Epithelial cell of esophagus (primary cell): ENCODE results near the gene DPYD.

Source experiments
- DNase-seq: peaks from one replicate; pipeline ENCODE4 v3.0.0; 2010; ENCODE audit warnings: low read depth
- H3K4me3 ChIP-seq: 2 replicates; pipeline ENCODE4 v1.5.1; 2011; ENCODE audit warnings: mild to moderate bottlenecking, low read length, control low read depth
- TF ChIP-seq, protein P1 (sequence below): IDR thresholded peaks from 2 replicates; pipeline ENCODE4 v1.5.1; 2011; ENCODE audit warnings: low read depth, mild to moderate bottlenecking, low read length, control low read depth, inconsistent platforms; ENCODE audit not compliant: insufficient read depth; ENCODE audit errors: missing control alignments

DPYD gene

DNA sequence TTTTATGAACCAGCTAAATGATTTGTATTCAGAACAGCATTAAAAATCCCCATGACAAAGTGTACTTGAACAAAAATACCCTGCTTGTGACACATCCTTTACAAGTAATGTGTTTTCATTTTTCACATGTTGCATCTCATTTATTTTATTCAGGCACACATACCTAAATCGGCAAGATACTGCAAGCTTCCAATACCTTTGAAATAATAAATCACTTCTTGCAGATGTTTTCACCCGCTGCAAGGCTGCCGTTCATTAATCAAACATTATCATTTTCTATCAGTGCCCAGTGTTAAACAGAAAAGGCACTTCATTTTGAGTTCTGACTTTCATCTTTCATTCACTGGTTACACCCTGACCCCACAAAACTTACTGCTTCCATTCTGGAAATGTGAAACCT is 269.6 kb downstream of the DPYD start:
- no peak for DNase-seq
- H3K4me3 ChIP-seq = no peak overlapping the region
- TF ChIP-seq, protein P1, sequence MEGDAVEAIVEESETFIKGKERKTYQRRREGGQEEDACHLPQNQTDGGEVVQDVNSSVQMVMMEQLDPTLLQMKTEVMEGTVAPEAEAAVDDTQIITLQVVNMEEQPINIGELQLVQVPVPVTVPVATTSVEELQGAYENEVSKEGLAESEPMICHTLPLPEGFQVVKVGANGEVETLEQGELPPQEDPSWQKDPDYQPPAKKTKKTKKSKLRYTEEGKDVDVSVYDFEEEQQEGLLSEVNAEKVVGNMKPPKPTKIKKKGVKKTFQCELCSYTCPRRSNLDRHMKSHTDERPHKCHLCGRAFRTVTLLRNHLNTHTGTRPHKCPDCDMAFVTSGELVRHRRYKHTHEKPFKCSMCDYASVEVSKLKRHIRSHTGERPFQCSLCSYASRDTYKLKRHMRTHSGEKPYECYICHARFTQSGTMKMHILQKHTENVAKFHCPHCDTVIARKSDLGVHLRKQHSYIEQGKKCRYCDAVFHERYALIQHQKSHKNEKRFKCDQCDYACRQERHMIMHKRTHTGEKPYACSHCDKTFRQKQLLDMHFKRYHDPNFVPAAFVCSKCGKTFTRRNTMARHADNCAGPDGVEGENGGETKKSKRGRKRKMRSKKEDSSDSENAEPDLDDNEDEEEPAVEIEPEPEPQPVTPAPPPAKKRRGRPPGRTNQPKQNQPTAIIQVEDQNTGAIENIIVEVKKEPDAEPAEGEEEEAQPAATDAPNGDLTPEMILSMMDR = no peak

DNA sequence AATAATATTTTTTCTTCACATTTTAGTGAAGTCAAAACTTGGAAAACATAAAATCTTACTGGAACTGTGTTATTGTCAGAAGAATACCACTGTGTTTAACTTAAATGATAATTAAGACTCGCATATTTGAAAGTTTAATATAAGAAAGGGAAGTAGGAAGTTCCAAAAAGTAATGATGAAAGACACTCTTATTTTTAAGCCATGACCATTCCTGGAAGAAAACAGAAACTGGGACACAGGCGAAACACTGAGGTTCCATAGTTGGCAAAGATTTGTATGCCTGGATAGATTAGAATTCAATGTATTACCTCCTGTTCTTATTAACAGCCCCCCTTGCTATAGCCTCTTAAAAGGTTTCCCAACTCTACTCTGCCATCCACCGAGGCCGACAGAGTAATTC is 271.2 kb downstream of the DPYD start:
- DNase-seq = no peak
- TF ChIP-seq, protein P1 = no peak

DNA sequence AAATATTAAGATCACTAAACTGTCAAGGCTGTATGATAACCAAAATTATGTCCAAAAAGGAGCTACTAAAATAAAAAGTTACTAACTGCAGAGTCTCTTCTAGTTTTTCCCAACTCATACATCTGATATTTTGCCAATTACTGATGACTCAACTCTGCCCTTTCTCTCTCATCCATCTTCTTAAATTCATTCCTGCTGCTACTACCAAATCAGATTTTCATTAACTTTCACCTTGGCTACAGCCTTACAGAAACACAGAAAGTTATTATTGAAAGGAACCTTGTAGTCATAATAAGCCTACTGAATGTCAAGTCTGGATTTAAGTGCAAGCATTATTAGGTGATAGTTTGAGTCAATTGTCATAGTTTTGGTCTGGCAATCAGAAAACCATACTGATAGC is 273.1 kb downstream of the DPYD start:
- no peak overlapping the region for H3K4me3 ChIP-seq
- DNase-seq = peak; percentile 14
- TF ChIP-seq, protein P1 = no peak

More for the DNA sequence above, 271.2 kb downstream of the DPYD start:
- H3K4me3 ChIP-seq = no peak overlapping the region

DNA sequence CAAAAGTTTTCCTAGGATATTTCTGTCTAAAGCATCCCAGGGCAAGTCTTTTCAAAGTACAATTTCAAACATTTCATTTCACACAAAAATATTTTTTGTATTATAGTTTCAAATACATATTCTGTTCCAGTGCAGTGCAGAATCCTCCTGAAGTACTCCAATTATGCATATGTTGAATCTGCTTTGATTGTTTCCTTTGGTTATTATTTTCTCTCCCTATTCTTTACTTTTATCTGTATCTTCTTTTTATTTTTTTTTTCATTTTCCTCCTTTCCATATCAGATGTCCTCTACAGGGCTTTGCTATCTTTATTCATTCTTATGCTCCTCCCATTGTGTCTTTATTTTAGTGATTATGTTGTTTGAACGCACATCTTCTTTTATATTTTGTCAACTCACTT is 274.8 kb downstream of the DPYD start:
- H3K4me3 ChIP-seq = no peak overlapping the region
- TF ChIP-seq, protein P1 = no peak
- no peak for DNase-seq

DNA sequence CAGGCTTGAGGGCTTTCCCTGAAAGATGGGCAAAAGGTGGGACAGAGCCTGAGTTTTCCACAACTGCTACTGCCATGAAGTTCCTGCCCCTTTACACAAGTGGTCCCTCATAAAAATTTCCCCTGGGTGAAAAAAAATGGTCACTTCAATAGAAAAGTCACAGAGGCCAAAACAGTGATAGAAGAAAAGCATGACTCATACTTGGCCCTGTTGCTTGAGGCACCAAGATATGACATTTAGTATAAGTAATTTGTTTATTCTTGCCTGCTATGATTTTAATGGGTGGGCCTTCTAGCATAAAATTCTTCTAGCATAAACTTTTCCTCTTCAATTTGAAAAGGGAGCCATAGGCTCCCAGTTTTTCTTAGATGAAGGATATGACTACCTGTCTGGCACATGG is 280.2 kb downstream of the DPYD start:
- TF ChIP-seq, protein P1 = no peak
- H3K4me3 ChIP-seq = no peak overlapping the region
- DNase-seq = peak; percentile 16

DNA sequence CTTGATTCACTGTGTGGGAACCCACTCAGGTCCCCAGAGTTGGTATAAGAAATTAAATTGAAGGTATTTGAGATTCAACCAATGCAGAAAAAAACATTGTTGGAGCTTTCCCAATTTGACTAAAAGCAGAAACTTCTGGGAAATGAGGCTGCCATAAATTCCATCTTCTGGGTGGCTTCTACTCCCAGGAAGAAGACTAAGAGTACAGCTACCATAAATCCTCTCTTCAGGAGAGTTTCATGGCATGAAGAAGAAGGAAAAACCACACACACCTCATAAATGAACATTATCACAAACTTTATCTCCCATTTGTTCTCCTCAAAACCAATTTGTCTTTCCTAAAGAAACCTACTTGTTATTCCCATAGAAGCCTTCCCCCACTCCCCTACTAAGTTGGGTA is 283.9 kb downstream of the DPYD start:
- no peak for DNase-seq
- TF ChIP-seq, protein P1 = no peak
- no peak overlapping the region for H3K4me3 ChIP-seq

DNA sequence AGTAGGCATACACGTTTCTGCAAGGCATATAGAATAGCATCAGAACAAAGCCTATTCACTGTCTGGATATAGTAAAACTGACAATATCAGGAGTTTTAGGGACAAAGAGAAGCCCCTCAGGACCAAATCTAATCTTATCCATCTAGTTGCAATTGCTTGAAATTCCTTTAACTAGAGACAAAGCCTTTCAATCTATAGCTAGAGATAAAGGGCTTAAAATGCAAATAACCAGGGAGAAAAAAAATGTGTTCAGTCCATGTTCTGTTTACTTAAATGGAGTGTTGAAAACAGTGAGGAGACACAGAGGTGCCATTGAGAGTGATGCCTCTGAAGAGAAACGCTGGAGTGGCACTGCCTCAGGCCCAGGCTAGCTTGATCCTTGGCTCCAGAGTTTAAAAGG is 286.1 kb downstream of the DPYD start:
- no peak for DNase-seq

More for the DNA sequence above, 286.1 kb downstream of the DPYD start:
- H3K4me3 ChIP-seq = no peak overlapping the region
- TF ChIP-seq, protein P1 = no peak
